Neural cell (in vitro differentiated cells): ENCODE data around the gene CCDC30. TPM values are rescaled to one million over a fixed set of nuclear protein-coding genes. Genes with fewer than 3 reads are reported as not detected.

Source experiments
- H2AFZ ChIP-seq: fragments of 200-600, 300-800 bp; sonication (generic), shearing (Covaris generic); 2 replicates; pipeline ENCODE4 v1.6.0; 2014; ENCODE audit warnings: low read depth, mild to moderate bottlenecking, antibody characterized with exemption, low read length, moderate library complexity
- H3F3A ChIP-seq: fragments of 200-600 bp; shearing (Covaris generic); 2 replicates; pipeline ENCODE4 v1.6.1; 2016; ENCODE audit warnings: mild to moderate bottlenecking, moderate library complexity, mixed read lengths, antibody characterized with exemption, low read length; ENCODE audit not compliant: insufficient read depth, poor library complexity, severe bottlenecking
- H3K27ac ChIP-seq: fragments of 200-600, 300-800 bp; sonication (generic), shearing (Covaris generic); 2 replicates; pipeline ENCODE4 v1.5.1; 2014; ENCODE audit warnings: mild to moderate bottlenecking, low read length, moderate library complexity
- H3K27me3 ChIP-seq: fragments of 300-800, 200-600 bp; sonication (generic), shearing (Covaris generic); 2 replicates; pipeline ENCODE4 v1.6.0; 2014; ENCODE audit warnings: mild to moderate bottlenecking, low read depth, low read length, moderate library complexity; ENCODE audit not compliant: insufficient read depth
- H3K36me3 ChIP-seq: fragments of 300-800, 200-600 bp; sonication (generic), shearing (Covaris generic); 2 replicates; pipeline ENCODE4 v1.5.1; 2014; ENCODE audit warnings: mild to moderate bottlenecking, antibody characterized with exemption, low read length, moderate library complexity; ENCODE audit not compliant: insufficient read depth
- H3K4me2 ChIP-seq: fragments of 300-800, 200-600 bp; sonication (generic), shearing (Covaris generic); 2 replicates; pipeline ENCODE4 v1.6.0; 2014; ENCODE audit warnings: mild to moderate bottlenecking, low read length
- H3K4me3 ChIP-seq: fragments of 300-800, 200-600 bp; sonication (generic), shearing (Covaris generic); 2 replicates; pipeline ENCODE4 v1.5.1; 2014; ENCODE audit warnings: mild to moderate bottlenecking, low read length, moderate library complexity
- H3K79me2 ChIP-seq: fragments of 200-600 bp; shearing (Covaris generic); replicated peaks from 2 replicates; pipeline ENCODE4 v1.6.0; 2014; ENCODE audit warnings: mild to moderate bottlenecking, low read length, moderate library complexity; ENCODE audit not compliant: insufficient read depth
- H3K9ac ChIP-seq: fragments of 300-800, 200-600 bp; sonication (generic), shearing (Covaris generic); 2 replicates; pipeline ENCODE4 v1.6.1; 2016; ENCODE audit warnings: mild to moderate bottlenecking, low read length, mixed read lengths
- H3K9me2 ChIP-seq: fragments of 200-600 bp; shearing (Covaris generic); 2 replicates; pipeline ENCODE4 v1.6.1; 2016; ENCODE audit warnings: mild to moderate bottlenecking, low read length, mixed read lengths; ENCODE audit not compliant: insufficient read depth
- H3K9me3 ChIP-seq: fragments of 200-600, 300-800 bp; sonication (generic), shearing (Covaris generic); 2 replicates; pipeline ENCODE4 v1.6.1; 2016; ENCODE audit warnings: mild to moderate bottlenecking, mixed run types, low read length, moderate library complexity, mixed read lengths
- H4K20me1 ChIP-seq: fragments of 200-600 bp; shearing (Covaris generic); 2 replicates; pipeline ENCODE4 v1.6.1; 2016; ENCODE audit warnings: mild to moderate bottlenecking, mixed run types; ENCODE audit not compliant: insufficient read depth
- EP300 ChIP-seq: fragments of 450-650 bp; conservative IDR thresholded peaks from 2 replicates; pipeline ENCODE4 v1.6.1; 2014; ENCODE audit warnings: antibody characterized with exemption, mild to moderate bottlenecking, moderate library complexity; ENCODE audit not compliant: poor library complexity, severe bottlenecking
- EZH2 ChIP-seq: fragments of 200-600, 300-800 bp; shearing (Covaris generic), sonication (generic); IDR thresholded peaks from 2 replicates; pipeline ENCODE4 v1.6.1; 2014; ENCODE audit warnings: antibody characterized with exemption, low read length, borderline replicate concordance, mild to moderate bottlenecking; ENCODE audit not compliant: insufficient read depth, poor library complexity, severe bottlenecking
- MXI1 ChIP-seq: fragments of 450-650 bp; conservative IDR thresholded peaks from 2 replicates; pipeline ENCODE4 v1.6.1; 2014; ENCODE audit warnings: antibody characterized with exemption, mild to moderate bottlenecking; ENCODE audit not compliant: poor library complexity, severe bottlenecking
- POLR2AphosphoS5 ChIP-seq: IDR thresholded peaks from 2 replicates; pipeline ENCODE4 v1.6.1; 2012
- RAD21 ChIP-seq: fragments of 450-650 bp; conservative IDR thresholded peaks from 2 replicates; pipeline ENCODE4 v1.6.1; 2014; ENCODE audit warnings: antibody characterized with exemption, mild to moderate bottlenecking, moderate library complexity
- SMC3 ChIP-seq: fragments of 450-650 bp; conservative IDR thresholded peaks from 2 replicates; pipeline ENCODE4 v1.6.1; 2014; ENCODE audit warnings: antibody characterized with exemption, mild to moderate bottlenecking, moderate library complexity; ENCODE audit not compliant: poor library complexity
- TAF1 ChIP-seq: IDR thresholded peaks from 2 replicates; pipeline ENCODE4 v1.6.1; 2012; ENCODE audit warnings: low read depth
- polyA plus RNA-seq: library from polyadenylated mRNA; depleted of rRNA; stranded (reverse); fragments of >200 nt; gene quantifications from 2 replicates; pipeline ENCODE4 v1.2.3, GENCODE V29; 2014
- TF ChIP-seq, protein P1 (sequence below): IDR thresholded peaks from 2 replicates; pipeline ENCODE4 v1.6.1; 2012; ENCODE audit warnings: borderline replicate concordance
- TF ChIP-seq, protein P2 (sequence below): fragments of 450-650 bp; IDR thresholded peaks from 2 replicates; pipeline ENCODE4 v1.5.1; 2014; ENCODE audit warnings: antibody characterized with exemption, mild to moderate bottlenecking, moderate library complexity; ENCODE audit not compliant: poor library complexity, severe bottlenecking

Gene CCDC30
- polyA plus RNA-seq, 1 donor from 2014 or later, result 13.2 TPM

DNA sequence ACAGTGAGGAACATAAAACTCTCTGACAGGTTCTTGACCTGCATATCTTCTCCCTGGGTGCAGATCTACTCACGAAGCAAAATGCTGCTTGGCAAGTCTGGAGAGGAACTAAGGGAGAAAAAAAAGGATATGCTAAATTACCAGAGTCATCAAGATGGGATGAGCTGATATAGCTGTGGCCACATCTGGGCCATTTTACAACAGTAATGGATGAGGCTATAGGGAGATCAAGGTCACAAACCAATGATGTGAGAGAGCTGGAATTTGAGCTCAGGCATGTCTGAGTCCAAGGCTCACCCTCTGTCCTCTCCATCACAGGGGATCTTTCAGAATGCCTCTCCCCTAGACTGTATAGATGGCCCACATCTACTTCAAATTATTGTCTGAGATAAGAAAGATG, 33.5 kb upstream of the CCDC30 start:
- H3K27me3 ChIP-seq, result no peaks in the 10 kb centered on the region
- H3K4me3 ChIP-seq, result no peak overlapping the region
- no peaks in the 10 kb centered on the region for H4K20me1 ChIP-seq
- no peak overlapping the region for H2AFZ ChIP-seq
- no peaks in the 10 kb centered on the region for H3K36me3 ChIP-seq
- H3K4me2 ChIP-seq, result no peak overlapping the region
- H3F3A ChIP-seq, result peaks cover 10% of the 10 kb centered on the region
- H3K9ac ChIP-seq, result no peak overlapping the region
- TF ChIP-seq SMC3, result no peak
- no peak overlapping the region for H3K27ac ChIP-seq
- no peaks in the 10 kb centered on the region for H3K79me2 ChIP-seq
- H3K9me2 ChIP-seq, result no peaks in the 10 kb centered on the region
- H3K9me3 ChIP-seq, result no peaks in the 10 kb centered on the region

- Histone ChIP-seq H3K9me2 (no peaks in the 10 kb centered on the region), H3K9ac (no peak overlapping the region), H3F3A (peaks cover 3% of the 10 kb centered on the region), H3K9me3 (no peaks in the 10 kb centered on the region), H4K20me1 (no peaks in the 10 kb centered on the region), H2AFZ (no peak overlapping the region), H3K79me2 (no peaks in the 10 kb centered on the region), H3K27me3 (no peaks in the 10 kb centered on the region), H3K4me2 (no peak overlapping the region), H3K4me3 (no peak overlapping the region), H3K36me3 (no peaks in the 10 kb centered on the region), H3K27ac (no peak overlapping the region)
- TF ChIP-seq MXI1 (no peak), POLR2AphosphoS5 (no peak), SMC3 (no peak), TAF1 (no peak), EP300 (no peak), EZH2 (no peak), RAD21 (no peak)
- TF ChIP-seq, protein P1, sequence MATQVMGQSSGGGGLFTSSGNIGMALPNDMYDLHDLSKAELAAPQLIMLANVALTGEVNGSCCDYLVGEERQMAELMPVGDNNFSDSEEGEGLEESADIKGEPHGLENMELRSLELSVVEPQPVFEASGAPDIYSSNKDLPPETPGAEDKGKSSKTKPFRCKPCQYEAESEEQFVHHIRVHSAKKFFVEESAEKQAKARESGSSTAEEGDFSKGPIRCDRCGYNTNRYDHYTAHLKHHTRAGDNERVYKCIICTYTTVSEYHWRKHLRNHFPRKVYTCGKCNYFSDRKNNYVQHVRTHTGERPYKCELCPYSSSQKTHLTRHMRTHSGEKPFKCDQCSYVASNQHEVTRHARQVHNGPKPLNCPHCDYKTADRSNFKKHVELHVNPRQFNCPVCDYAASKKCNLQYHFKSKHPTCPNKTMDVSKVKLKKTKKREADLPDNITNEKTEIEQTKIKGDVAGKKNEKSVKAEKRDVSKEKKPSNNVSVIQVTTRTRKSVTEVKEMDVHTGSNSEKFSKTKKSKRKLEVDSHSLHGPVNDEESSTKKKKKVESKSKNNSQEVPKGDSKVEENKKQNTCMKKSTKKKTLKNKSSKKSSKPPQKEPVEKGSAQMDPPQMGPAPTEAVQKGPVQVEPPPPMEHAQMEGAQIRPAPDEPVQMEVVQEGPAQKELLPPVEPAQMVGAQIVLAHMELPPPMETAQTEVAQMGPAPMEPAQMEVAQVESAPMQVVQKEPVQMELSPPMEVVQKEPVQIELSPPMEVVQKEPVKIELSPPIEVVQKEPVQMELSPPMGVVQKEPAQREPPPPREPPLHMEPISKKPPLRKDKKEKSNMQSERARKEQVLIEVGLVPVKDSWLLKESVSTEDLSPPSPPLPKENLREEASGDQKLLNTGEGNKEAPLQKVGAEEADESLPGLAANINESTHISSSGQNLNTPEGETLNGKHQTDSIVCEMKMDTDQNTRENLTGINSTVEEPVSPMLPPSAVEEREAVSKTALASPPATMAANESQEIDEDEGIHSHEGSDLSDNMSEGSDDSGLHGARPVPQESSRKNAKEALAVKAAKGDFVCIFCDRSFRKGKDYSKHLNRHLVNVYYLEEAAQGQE, result no peak
- TF ChIP-seq, protein P2, sequence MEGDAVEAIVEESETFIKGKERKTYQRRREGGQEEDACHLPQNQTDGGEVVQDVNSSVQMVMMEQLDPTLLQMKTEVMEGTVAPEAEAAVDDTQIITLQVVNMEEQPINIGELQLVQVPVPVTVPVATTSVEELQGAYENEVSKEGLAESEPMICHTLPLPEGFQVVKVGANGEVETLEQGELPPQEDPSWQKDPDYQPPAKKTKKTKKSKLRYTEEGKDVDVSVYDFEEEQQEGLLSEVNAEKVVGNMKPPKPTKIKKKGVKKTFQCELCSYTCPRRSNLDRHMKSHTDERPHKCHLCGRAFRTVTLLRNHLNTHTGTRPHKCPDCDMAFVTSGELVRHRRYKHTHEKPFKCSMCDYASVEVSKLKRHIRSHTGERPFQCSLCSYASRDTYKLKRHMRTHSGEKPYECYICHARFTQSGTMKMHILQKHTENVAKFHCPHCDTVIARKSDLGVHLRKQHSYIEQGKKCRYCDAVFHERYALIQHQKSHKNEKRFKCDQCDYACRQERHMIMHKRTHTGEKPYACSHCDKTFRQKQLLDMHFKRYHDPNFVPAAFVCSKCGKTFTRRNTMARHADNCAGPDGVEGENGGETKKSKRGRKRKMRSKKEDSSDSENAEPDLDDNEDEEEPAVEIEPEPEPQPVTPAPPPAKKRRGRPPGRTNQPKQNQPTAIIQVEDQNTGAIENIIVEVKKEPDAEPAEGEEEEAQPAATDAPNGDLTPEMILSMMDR, result no peak
Measured at GRCh38 chr1:42430286-42431135, 32.6 kb upstream of the CCDC30 start.
